NCI-H1417 treated with DMSO at 0.1 percent for 48 hours (cell line): ENCODE results near the gene CDHR3.

Experiments used
- DNase-seq: peaks from one replicate; lab custom pipeline; 2025; lab: John Stamatoyannopoulos, UW

The CDHR3 gene

GRCh38 chr7:106067678-106068077 lies 104.6 kb downstream of the CDHR3 start:
- no peak for DNase-seq

GRCh38 chr7:106068538-106068961 lies 105.5 kb downstream of the CDHR3 start:
- no peak for DNase-seq

GRCh38 chr7:106068986-106069385 lies 105.9 kb downstream of the CDHR3 start:
- no peak for DNase-seq

- no peak for DNase-seq
Measured at GRCh38 chr7:106069471-106070200, 106.6 kb downstream of the CDHR3 start.

GRCh38 chr7:106070201-106070551 lies 107.1 kb downstream of the CDHR3 start:
- DNase-seq, result no peak

- DNase-seq, result no peak
Measured at GRCh38 chr7:106070567-106071254, 107.6 kb downstream of the CDHR3 start.

- DNase-seq, result no peak
Measured at GRCh38 chr7:106071356-106071998, 108.4 kb downstream of the CDHR3 start.

GRCh38 chr7:106071999-106072714 lies 109.1 kb downstream of the CDHR3 start:
- peak; percentile 75 for DNase-seq

GRCh38 chr7:106072715-106073091 lies 109.6 kb downstream of the CDHR3 start:
- no peak for DNase-seq

GRCh38 chr7:106073701-106074100 lies 110.6 kb downstream of the CDHR3 start:
- DNase-seq, result no peak

- DNase-seq, result no peak
Measured at GRCh38 chr7:106074257-106074656, 111.2 kb downstream of the CDHR3 start.

- no peak for DNase-seq
Measured at GRCh38 chr7:106075937-106076336, 112.9 kb downstream of the CDHR3 start.

- no peak for DNase-seq
Measured at GRCh38 chr7:106076537-106076936, 113.5 kb downstream of the CDHR3 start.

GRCh38 chr7:106080300-106080987 lies 117.4 kb downstream of the CDHR3 start:
- DNase-seq, result no peak

GRCh38 chr7:106082087-106082854 lies 119.2 kb downstream of the CDHR3 start:
- DNase-seq, result no peak
